Measurements from ENCODE around the gene VAMP1. TPM values are rescaled to one million over a fixed set of nuclear protein-coding genes. Genes with fewer than 3 reads are reported as not detected.
A peak's percentile ranks its signal among the peaks of the same experiment; 100 is the strongest.

Gene VAMP1
- total and polyA plus RNA-seq, 10 of the 15 experiments (the other 5 are each of a cell fraction or from before 2014, with no cell fraction given), result 4.8 to 123 (median 27.5) TPM

- Histone ChIP-seq H4K20me1 (ENCODE audit: control insufficient read depth, insufficient read depth) (no peaks in the 10 kb centered on the region), H3K79me2 (ENCODE audit: control insufficient read depth, insufficient read depth, low read length) (no peaks in the 10 kb centered on the region), H3K4me3 (no peak overlapping the region), H3K27me3 (replicated peaks in 1 of 2; ENCODE audit: control insufficient read depth in 2 of 2, insufficient read depth in 2 of 2, low read length in 1 of 2) (no peaks in the 10 kb centered on the region), H3K4me2 (ENCODE audit: control insufficient read depth, insufficient read depth) (no peak overlapping the region), H3K9me3 (replicated peaks; ENCODE audit: control insufficient read depth, insufficient read depth, low read length) (no peaks in the 10 kb centered on the region), H2AFZ (ENCODE audit: control insufficient read depth, low read depth, low read length) (no peak overlapping the region), H3K4me1 (ENCODE audit: control insufficient read depth, insufficient read depth, low read length) (no peaks in the 10 kb centered on the region), H3K9ac (ENCODE audit: control insufficient read depth, insufficient read depth, low read length) (no peak overlapping the region), H3K27ac (ENCODE audit: control insufficient read depth, insufficient read depth) (no peak overlapping the region), H3K36me3 (ENCODE audit: control insufficient read depth in 2 of 2, insufficient read depth in 2 of 2, low read length in 1 of 2) (no peaks in the 10 kb centered on the region)
- RAD21 ChIA-PET (ENCODE audit: unreplicated experiment), result interaction anchor here (1.3 kb wide), 1 partner anchor 48 kb away, joined by 3 read pairs; no protein-coding TSS in a partner anchor
- FAIRE-seq (no peak), ATAC-seq (peak; percentile 61; the same call in 2 of the 3 replicates), DNase-seq (ENCODE audit: low read depth, low spot score) (no peak)
- no TSS peak for BruUV-seq (replicated peaks)
- intact Hi-C loops (cut with micrococcal nuclease; ENCODE audit: unreplicated experiment) (no loop called here), in situ Hi-C loops (cut with MboI) (no loop called here)
- SMC1A ChIA-PET (ENCODE audit: uncharacterized antibody, unreplicated experiment), result interaction anchor here (0.6 kb wide), 1 partner anchor 81 kb away, joined by 3 read pairs; no protein-coding TSS in a partner anchor
- POLR2A ChIA-PET, result no interaction called here
- TF ChIP-seq JUND (IDR thresholded peaks at IDR 0.05; ENCODE audit: low read depth, low read length) (no peak), IRF4 (IDR thresholded peaks at IDR 0.05; ENCODE audit: low read depth, low read length) (0 out of 2 replicates have a peak, but pooled peaks have one; percentile 6), IKZF2 (IDR thresholded peaks at IDR 0.05) (peak in 1 of 2 experiments; percentile 11; a peak in 1 of 4 replicates), RUNX3 (IDR thresholded peaks at IDR 0.05; ENCODE audit: low read length) (peak; percentile 64), GATAD2B (conservative IDR thresholded peaks at IDR 0.05; ENCODE audit: low read depth) (no peak), SPI1 (IDR thresholded peaks at IDR 0.05; ENCODE audit: borderline replicate concordance, insufficient read depth, low read depth, low read length) (peak; percentile 74; the same call in 1 of the 2 replicates), SIN3A (IDR thresholded peaks at IDR 0.05; ENCODE audit: low read depth, low read length) (no peak)
- 17% methylated on average over 3 of the region's 3 CpGs for WGBS (ENCODE audit: insufficient coverage, insufficient replicate concordance, low lambda C conversion rate, missing lambda C conversion rate)
- CTCF ChIA-PET, result interaction anchor here (0.7 to 1.4 kb wide), 3 partner anchors 75 to 147 kb away, joined by 3 to 4 read pairs (median 3); partner anchors contain the start of gene TNFRSF1A
Observed at GRCh38 chr12:6416596-6416995, 53.9 kb downstream of the VAMP1 start.

Other genes with a start within 250 kb of the VAMP1 start
Only the 7 nearest of the 17 such genes appear.
- not detected in 2 replicates for gene LTBR, start 86.5 kb downstream of the VAMP1 start, total RNA-seq (2014; rRNA removed)
- not detected in 2 replicates for gene LTBR, start 86.5 kb downstream of the VAMP1 start, total RNA-seq (2014; rRNA removed; fragmentation: Illumina TruSeq; extraction: Trizol)
- gene LTBR, start 86.5 kb downstream of the VAMP1 start, total RNA-seq (2021), result 0.44 and 0.45 TPM in 2 replicates
- gene LTBR, start 86.5 kb downstream of the VAMP1 start, polyA plus RNA-seq (2011; rRNA removed), result not detected in 2 replicates
- gene LTBR, start 86.5 kb downstream of the VAMP1 start, polyA plus RNA-seq (2014; fragmentation: Illumina TruSeq; extraction: Trizol), result not detected in 2 replicates
- gene LTBR, start 86.5 kb downstream of the VAMP1 start, polyA plus RNA-seq (2014; fragmentation: Nextera tagmentation; extraction: Ambion mirVana), result not detected
- not detected in 2 replicates for gene LTBR, start 86.5 kb downstream of the VAMP1 start, polyA plus RNA-seq (2014; rRNA removed)
- gene LTBR, start 86.5 kb downstream of the VAMP1 start, polyA plus RNA-seq (2016; fragmentation: Nextera tagmentation; extraction: Ambion mirVana), result under 1 TPM in 1 of 2 experiments, not detected in 1; 0.24 TPM
- 164 and 184 TPM in 2 replicates for gene CD27, start 25.7 kb downstream of the VAMP1 start, total RNA-seq (2014; rRNA removed)
- 66.8 and 66.9 TPM in 2 replicates for gene CD27, start 25.7 kb downstream of the VAMP1 start, total RNA-seq (2014; rRNA removed; fragmentation: Illumina TruSeq; extraction: Trizol)
- gene CD27, start 25.7 kb downstream of the VAMP1 start, total RNA-seq (2021), result 116 and 117 TPM in 2 replicates
- 14.7 and 32.0 TPM in 2 replicates for gene CD27, start 25.7 kb downstream of the VAMP1 start, polyA plus RNA-seq (2011; rRNA removed)
- 24.2 and 96.1 TPM in 2 replicates for gene CD27, start 25.7 kb downstream of the VAMP1 start, polyA plus RNA-seq (2014; fragmentation: Illumina TruSeq; extraction: Trizol)
- 10 to 100 TPM in 1 of 2 experiments, 1 to 10 TPM in 1; 4.9 to 15.0 TPM for gene CD27, start 25.7 kb downstream of the VAMP1 start, polyA plus RNA-seq (2014; fragmentation: Nextera tagmentation; extraction: Ambion mirVana)
- 140 and 158 TPM in 2 replicates for gene CD27, start 25.7 kb downstream of the VAMP1 start, polyA plus RNA-seq (2014; rRNA removed)
- gene CD27, start 25.7 kb downstream of the VAMP1 start, polyA plus RNA-seq (2016; fragmentation: Nextera tagmentation; extraction: Ambion mirVana), result 100 to 1,000 TPM; 127 to 135 TPM
- gene TAPBPL, start 18.6 kb downstream of the VAMP1 start, total RNA-seq (2014; rRNA removed), result 39.1 and 40.4 TPM in 2 replicates
- gene TAPBPL, start 18.6 kb downstream of the VAMP1 start, total RNA-seq (2014; rRNA removed; fragmentation: Illumina TruSeq; extraction: Trizol), result 24.7 and 25.0 TPM in 2 replicates
- gene TAPBPL, start 18.6 kb downstream of the VAMP1 start, total RNA-seq (2021), result 26.4 and 29.0 TPM in 2 replicates
- gene TAPBPL, start 18.6 kb downstream of the VAMP1 start, polyA plus RNA-seq (2011; rRNA removed), result 28.5 and 45.0 TPM in 2 replicates
- gene TAPBPL, start 18.6 kb downstream of the VAMP1 start, polyA plus RNA-seq (2014; fragmentation: Illumina TruSeq; extraction: Trizol), result 13.0 and 26.4 TPM in 2 replicates
- gene TAPBPL, start 18.6 kb downstream of the VAMP1 start, polyA plus RNA-seq (2014; fragmentation: Nextera tagmentation; extraction: Ambion mirVana), result 10 to 100 TPM; 12.4 to 20.9 TPM
- gene TAPBPL, start 18.6 kb downstream of the VAMP1 start, polyA plus RNA-seq (2014; rRNA removed), result 40.4 and 43.1 TPM in 2 replicates
- gene TAPBPL, start 18.6 kb downstream of the VAMP1 start, polyA plus RNA-seq (2016; fragmentation: Nextera tagmentation; extraction: Ambion mirVana), result 10 to 100 TPM; 33.3 to 39.9 TPM
- gene MRPL51, start 22.6 kb upstream of the VAMP1 start, total RNA-seq (2014; rRNA removed), result 137 and 175 TPM in 2 replicates
- 254 and 259 TPM in 2 replicates for gene MRPL51, start 22.6 kb upstream of the VAMP1 start, total RNA-seq (2014; rRNA removed; fragmentation: Illumina TruSeq; extraction: Trizol)
- gene MRPL51, start 22.6 kb upstream of the VAMP1 start, total RNA-seq (2021), result 275 and 276 TPM in 2 replicates
- gene MRPL51, start 22.6 kb upstream of the VAMP1 start, polyA plus RNA-seq (2011; rRNA removed), result 159 and 252 TPM in 2 replicates
- gene MRPL51, start 22.6 kb upstream of the VAMP1 start, polyA plus RNA-seq (2014; fragmentation: Illumina TruSeq; extraction: Trizol), result 241 and 255 TPM in 2 replicates
- 1,000 to 10,000 TPM in 1 of 2 experiments, 100 to 1,000 TPM in 1; 908 to 1,202 TPM for gene MRPL51, start 22.6 kb upstream of the VAMP1 start, polyA plus RNA-seq (2014; fragmentation: Nextera tagmentation; extraction: Ambion mirVana)
- gene MRPL51, start 22.6 kb upstream of the VAMP1 start, polyA plus RNA-seq (2014; rRNA removed), result 167 and 183 TPM in 2 replicates
- gene MRPL51, start 22.6 kb upstream of the VAMP1 start, polyA plus RNA-seq (2016; fragmentation: Nextera tagmentation; extraction: Ambion mirVana), result 100 to 1,000 TPM; 583 to 588 TPM
- gene NCAPD2, start 23.4 kb upstream of the VAMP1 start, total RNA-seq (2014; rRNA removed), result 141 and 144 TPM in 2 replicates
- 96.9 and 98.2 TPM in 2 replicates for gene NCAPD2, start 23.4 kb upstream of the VAMP1 start, total RNA-seq (2014; rRNA removed; fragmentation: Illumina TruSeq; extraction: Trizol)
- gene NCAPD2, start 23.4 kb upstream of the VAMP1 start, total RNA-seq (2021), result 110 and 113 TPM in 2 replicates
- gene NCAPD2, start 23.4 kb upstream of the VAMP1 start, polyA plus RNA-seq (2011; rRNA removed), result 84.0 and 160 TPM in 2 replicates
- gene NCAPD2, start 23.4 kb upstream of the VAMP1 start, polyA plus RNA-seq (2014; fragmentation: Illumina TruSeq; extraction: Trizol), result 110 and 146 TPM in 2 replicates
- 10 to 100 TPM; 24.2 to 32.8 TPM for gene NCAPD2, start 23.4 kb upstream of the VAMP1 start, polyA plus RNA-seq (2014; fragmentation: Nextera tagmentation; extraction: Ambion mirVana)
- gene NCAPD2, start 23.4 kb upstream of the VAMP1 start, polyA plus RNA-seq (2014; rRNA removed), result 114 TPM in 2 replicates
- gene NCAPD2, start 23.4 kb upstream of the VAMP1 start, polyA plus RNA-seq (2016; fragmentation: Nextera tagmentation; extraction: Ambion mirVana), result 100 to 1,000 TPM; 105 to 108 TPM
- gene GAPDH, start 63.8 kb upstream of the VAMP1 start, total RNA-seq (2014; rRNA removed), result 8,450 and 8,907 TPM in 2 replicates
- gene GAPDH, start 63.8 kb upstream of the VAMP1 start, total RNA-seq (2014; rRNA removed; fragmentation: Illumina TruSeq; extraction: Trizol), result 5,296 and 5,818 TPM in 2 replicates
- 5,606 and 5,698 TPM in 2 replicates for gene GAPDH, start 63.8 kb upstream of the VAMP1 start, total RNA-seq (2021)
- gene GAPDH, start 63.8 kb upstream of the VAMP1 start, polyA plus RNA-seq (2011; rRNA removed), result 7,976 and 14,240 TPM in 2 replicates
- 5,112 and 9,478 TPM in 2 replicates for gene GAPDH, start 63.8 kb upstream of the VAMP1 start, polyA plus RNA-seq (2014; fragmentation: Illumina TruSeq; extraction: Trizol)
- gene GAPDH, start 63.8 kb upstream of the VAMP1 start, polyA plus RNA-seq (2014; fragmentation: Nextera tagmentation; extraction: Ambion mirVana), result over 10,000 TPM in 1 of 2 experiments, 1,000 to 10,000 TPM in 1; 9,323 to 11,518 TPM
- 9,590 and 10,389 TPM in 2 replicates for gene GAPDH, start 63.8 kb upstream of the VAMP1 start, polyA plus RNA-seq (2014; rRNA removed)
- 1,000 to 10,000 TPM; 9,069 to 9,909 TPM for gene GAPDH, start 63.8 kb upstream of the VAMP1 start, polyA plus RNA-seq (2016; fragmentation: Nextera tagmentation; extraction: Ambion mirVana)
- gene IFFO1, start 85.4 kb upstream of the VAMP1 start, total RNA-seq (2014; rRNA removed), result 6.3 and 7.1 TPM in 2 replicates
- 4.7 and 5.1 TPM in 2 replicates for gene IFFO1, start 85.4 kb upstream of the VAMP1 start, total RNA-seq (2014; rRNA removed; fragmentation: Illumina TruSeq; extraction: Trizol)
- 14.4 and 16.6 TPM in 2 replicates for gene IFFO1, start 85.4 kb upstream of the VAMP1 start, total RNA-seq (2021)
- 5.0 and 7.1 TPM in 2 replicates for gene IFFO1, start 85.4 kb upstream of the VAMP1 start, polyA plus RNA-seq (2011; rRNA removed)
- gene IFFO1, start 85.4 kb upstream of the VAMP1 start, polyA plus RNA-seq (2014; fragmentation: Illumina TruSeq; extraction: Trizol), result 2.2 and 5.4 TPM in 2 replicates
- gene IFFO1, start 85.4 kb upstream of the VAMP1 start, polyA plus RNA-seq (2014; fragmentation: Nextera tagmentation; extraction: Ambion mirVana), result under 1 TPM; 0.50 to 0.93 TPM
- gene IFFO1, start 85.4 kb upstream of the VAMP1 start, polyA plus RNA-seq (2014; rRNA removed), result 20.9 and 21.8 TPM in 2 replicates
- gene IFFO1, start 85.4 kb upstream of the VAMP1 start, polyA plus RNA-seq (2016; fragmentation: Nextera tagmentation; extraction: Ambion mirVana), result 1 to 10 TPM; 2.7 to 8.8 TPM